SK-N-MC (cell line): ENCODE data around the gene GREB1L.
"Not testable (repeated sequence)": the region's sequence is repeated elsewhere in the genome, so short reads cannot be mapped to it uniquely, and the experiment has no call there.

Experiments used
- DNase-seq: peaks from one replicate; pipeline ENCODE4 v3.0.0-alpha.2; 2011; ENCODE audit warnings: low read depth, low spot score
- H3K27ac ChIP-seq: fragments of 200-600 bp; sonication (generic); 2 replicates; pipeline ENCODE4 v1.5.1; 2016; ENCODE audit warnings: mixed run types
- H3K36me3 ChIP-seq: fragments of 200-600 bp; sonication (generic); 2 replicates; pipeline ENCODE4 v1.6.1; 2017; ENCODE audit warnings: antibody characterized with exemption, low read length, mixed read lengths; ENCODE audit not compliant: insufficient read depth
- H3K4me3 ChIP-seq: fragments of 200-600 bp; sonication (generic); 2 replicates; pipeline ENCODE4 v1.5.1; 2016
- H3K9ac ChIP-seq: fragments of 200-600 bp; sonication (generic); 2 replicates; pipeline ENCODE4 v1.8.0; 2017; ENCODE audit warnings: mixed run types, mixed read lengths; ENCODE audit not compliant: insufficient read length
- H3K9me3 ChIP-seq: fragments of 200-600 bp; sonication (generic); 2 replicates; pipeline ENCODE4 v1.6.1; 2017; ENCODE audit warnings: low read depth, mild to moderate bottlenecking, antibody characterized with exemption, low read length, moderate library complexity, mixed read lengths
- EZH2 ChIP-seq: fragments of 200-600 bp; sonication (generic); IDR thresholded peaks from one replicate; pipeline ENCODE4 v1.6.1; 2017; ENCODE audit warnings: antibody characterized with exemption
- FOXP2 ChIP-seq: optimal IDR thresholded peaks from 2 replicates; pipeline ENCODE3; 2011; ENCODE audit warnings: mild to moderate bottlenecking, moderate library complexity; ENCODE audit not compliant: insufficient read depth; ENCODE audit errors: extremely low read length, control extremely low read depth
- POLR2AphosphoS5 ChIP-seq: IDR thresholded peaks from 2 replicates; pipeline ENCODE4 v1.6.1; 2012; ENCODE audit warnings: mild to moderate bottlenecking, low read depth, low read length, borderline replicate concordance

The GREB1L gene

DNA sequence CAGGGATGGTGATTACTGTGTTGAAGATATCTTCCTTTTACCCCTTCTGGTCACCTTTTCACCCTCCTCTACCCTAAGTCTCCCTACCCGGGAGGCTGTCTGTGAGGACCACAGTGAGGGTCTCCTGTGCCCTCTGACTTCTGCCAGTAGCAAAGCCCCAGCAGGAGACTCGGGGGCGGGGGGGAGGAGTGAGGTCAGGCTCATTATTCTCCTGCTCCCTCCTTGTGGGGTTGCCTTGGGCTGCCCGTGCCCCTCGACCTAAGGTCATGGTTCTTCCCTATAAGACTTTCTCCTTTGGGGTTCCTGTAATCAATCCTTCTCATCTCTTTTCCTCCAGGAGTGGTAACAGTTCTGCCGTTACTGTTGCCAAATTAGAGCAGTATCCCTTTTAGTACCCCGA is 65.5 kb downstream of the GREB1L start:
- no peak overlapping the region for H3K9ac ChIP-seq
- no peaks in the 10 kb centered on the region for H3K9me3 ChIP-seq
- no peak overlapping the region for H3K4me3 ChIP-seq
- no peak for DNase-seq
- TF ChIP-seq EZH2 = no peak
- no peak for TF ChIP-seq POLR2AphosphoS5
- TF ChIP-seq FOXP2 = no peak
- no peaks in the 10 kb centered on the region for H3K36me3 ChIP-seq
- no peak overlapping the region for H3K27ac ChIP-seq

DNA sequence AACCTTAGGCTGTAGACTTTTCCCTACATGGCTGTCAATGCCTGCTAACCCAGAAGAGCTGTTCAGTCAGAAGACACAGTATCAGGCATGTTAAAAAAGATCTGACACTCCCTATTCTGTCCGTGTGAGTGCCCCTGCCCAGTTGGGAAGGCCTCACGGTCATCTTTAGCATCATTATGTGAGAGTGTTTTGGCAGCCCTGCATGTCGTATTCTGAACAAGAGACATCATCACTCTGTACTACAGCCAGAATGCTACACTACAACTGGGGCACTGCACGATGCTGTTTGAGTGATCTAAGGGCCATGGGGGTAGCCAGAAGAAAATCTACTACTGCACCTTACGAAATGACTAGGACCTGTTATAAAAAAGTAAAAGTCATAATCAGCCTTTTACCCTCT is 67.2 kb downstream of the GREB1L start:
- H3K9ac ChIP-seq = no peak overlapping the region
- DNase-seq = no peak
- no peak overlapping the region for H3K27ac ChIP-seq
- H3K4me3 ChIP-seq = no peak overlapping the region
- H3K36me3 ChIP-seq = no peaks in the 10 kb centered on the region
- no peaks in the 10 kb centered on the region for H3K9me3 ChIP-seq
- no peak for TF ChIP-seq FOXP2
- no peak for TF ChIP-seq POLR2AphosphoS5
- no peak for TF ChIP-seq EZH2

DNA sequence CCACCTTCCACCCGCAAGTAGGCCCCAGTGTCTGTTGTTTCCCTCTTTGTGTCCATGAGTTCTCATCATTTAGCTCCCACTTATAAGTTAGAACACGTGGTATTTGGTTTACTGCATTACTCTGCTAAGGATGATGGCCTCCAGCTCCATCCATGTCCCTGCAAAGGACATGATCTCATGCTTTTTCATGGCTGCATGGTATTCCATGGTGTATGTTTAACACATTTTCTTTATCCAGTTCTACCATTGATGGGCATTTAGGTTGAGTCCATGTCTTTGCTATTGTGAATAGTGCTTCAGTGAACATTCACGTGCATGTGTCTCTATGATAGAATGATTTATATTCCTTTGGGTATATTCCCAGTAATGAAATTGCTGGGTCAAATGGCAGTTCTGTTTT is 69.9 kb downstream of the GREB1L start:
- H3K9me3 ChIP-seq, H3K4me3 ChIP-seq, H3K27ac ChIP-seq, DNase-seq, H3K36me3 ChIP-seq, H3K9ac ChIP-seq: not testable (repeated sequence)

DNA sequence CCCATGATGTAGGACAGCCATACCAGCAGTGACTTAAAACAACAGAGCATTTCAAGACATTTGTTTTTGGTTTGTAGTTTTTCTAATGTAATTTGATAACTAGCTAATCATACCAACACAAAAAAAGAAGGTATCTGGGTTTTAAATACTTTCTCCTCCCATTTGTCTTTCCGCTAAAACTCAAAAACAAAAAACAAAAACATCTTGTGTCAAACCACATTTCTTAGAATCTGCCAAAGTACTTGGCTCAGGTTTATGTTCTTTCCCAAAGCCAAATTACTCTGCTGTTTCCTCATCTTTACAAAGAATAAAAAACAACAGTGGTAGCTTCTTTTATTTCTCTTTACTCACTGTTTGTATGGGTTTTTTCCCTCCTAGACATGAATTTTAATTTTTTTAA is 71.5 kb downstream of the GREB1L start:
- Histone ChIP-seq H3K9me3 (no peaks in the 10 kb centered on the region), H3K4me3 (no peak overlapping the region), H3K27ac (no peak overlapping the region), H3K36me3 (no peaks in the 10 kb centered on the region), H3K9ac (no peak overlapping the region)
- no peak for TF ChIP-seq POLR2AphosphoS5
- no peak for TF ChIP-seq EZH2
- TF ChIP-seq FOXP2 = no peak
- no peak for DNase-seq

DNA sequence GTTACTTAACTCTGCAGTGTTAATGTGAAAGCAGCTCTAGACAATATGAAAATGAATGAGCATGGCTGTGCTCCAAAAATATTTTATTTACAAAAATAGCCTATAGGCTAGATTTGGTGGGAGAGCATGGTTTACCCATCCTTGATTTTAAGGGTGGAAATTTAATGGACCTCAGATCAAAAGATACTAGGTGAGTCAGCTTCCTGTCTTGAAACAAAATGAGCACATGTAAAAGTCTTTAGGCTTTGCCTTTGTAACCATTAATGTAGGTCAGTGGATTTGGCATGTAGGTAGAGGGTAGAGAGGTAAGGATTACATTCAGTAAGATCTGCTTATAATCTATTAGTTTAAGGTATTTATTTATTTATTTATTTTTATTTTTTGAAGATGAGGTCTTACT is 72.7 kb downstream of the GREB1L start:
- no peak overlapping the region for H3K27ac ChIP-seq
- H3K9ac ChIP-seq = no peak overlapping the region
- H3K9me3 ChIP-seq = no peaks in the 10 kb centered on the region
- H3K36me3 ChIP-seq = no peaks in the 10 kb centered on the region
- no peak overlapping the region for H3K4me3 ChIP-seq
- no peak for DNase-seq
- TF ChIP-seq POLR2AphosphoS5 (no peak), EZH2 (no peak), FOXP2 (no peak)

DNA sequence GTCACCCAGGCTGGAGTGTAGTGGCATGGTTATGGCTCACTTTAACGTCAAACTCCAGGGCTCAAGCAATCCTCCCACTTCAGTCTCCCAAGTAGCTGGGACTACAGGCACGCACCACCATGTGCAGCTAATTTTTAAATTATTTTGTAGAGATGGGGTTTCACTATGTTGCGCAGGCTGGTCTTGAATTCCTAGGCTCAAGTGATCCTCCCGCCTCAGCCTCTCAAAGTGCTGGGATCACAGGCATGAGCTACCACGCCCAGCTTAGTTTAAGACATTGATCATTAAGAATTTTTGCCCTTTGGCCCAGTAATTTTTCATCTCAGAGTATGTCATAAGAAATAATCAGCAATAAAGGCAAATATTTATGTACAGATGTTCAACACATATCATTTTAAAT is 73.1 kb downstream of the GREB1L start:
- not testable (repeated sequence) for H3K36me3 ChIP-seq, DNase-seq, H3K27ac ChIP-seq, H3K9me3 ChIP-seq, H3K9ac ChIP-seq, H3K4me3 ChIP-seq

DNA sequence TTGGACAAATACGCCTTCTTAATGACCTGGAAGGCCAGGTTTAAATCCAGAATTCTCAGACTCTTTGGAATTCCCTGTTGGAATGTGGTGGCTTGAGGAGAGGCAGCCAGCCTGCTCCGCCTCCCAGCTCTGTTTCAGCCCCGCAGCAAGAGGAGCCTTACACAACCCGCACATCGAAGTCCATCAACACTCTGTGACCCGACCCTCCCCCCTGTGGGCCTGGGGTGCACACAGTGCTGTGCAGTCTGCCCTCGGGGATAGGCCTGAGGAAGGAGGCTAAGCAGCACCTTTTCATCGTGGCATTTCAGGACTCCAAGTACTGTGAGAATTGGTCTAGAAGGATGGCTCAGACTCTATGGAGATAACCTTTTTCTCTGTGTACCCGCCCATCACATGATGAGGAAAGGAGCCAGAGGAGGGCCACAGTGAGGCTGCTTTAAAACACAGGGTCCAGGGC is 73.7 kb downstream of the GREB1L start:
- Histone ChIP-seq H3K9me3 (no peaks in the 10 kb centered on the region), H3K27ac (no peak overlapping the region), H3K9ac (no peak overlapping the region), H3K36me3 (no peaks in the 10 kb centered on the region), H3K4me3 (no peak overlapping the region)
- TF ChIP-seq FOXP2 (no peak), POLR2AphosphoS5 (no peak), EZH2 (no peak)
- no peak for DNase-seq

DNA sequence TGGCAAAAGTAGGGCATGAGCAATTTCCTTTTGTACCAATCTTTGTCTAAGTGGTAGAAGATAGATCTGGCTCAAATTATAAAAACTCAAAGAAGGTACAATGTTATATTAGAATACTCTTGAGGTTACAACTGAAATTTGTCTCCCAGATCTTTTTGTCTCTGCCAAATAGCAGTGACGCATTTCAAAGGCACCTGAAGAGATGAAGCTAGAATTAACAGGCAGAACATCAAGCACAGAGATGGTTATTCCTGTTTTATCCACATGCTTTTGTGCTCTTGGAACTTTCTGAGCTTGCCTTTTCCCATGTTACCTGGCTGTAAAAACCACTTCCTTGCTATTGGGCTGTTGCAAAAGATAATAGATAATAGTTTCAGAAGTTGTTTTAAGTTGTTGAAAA is 74.3 kb downstream of the GREB1L start:
- no peak for TF ChIP-seq FOXP2
- no peak for TF ChIP-seq EZH2
- TF ChIP-seq POLR2AphosphoS5 = no peak
- no peaks in the 10 kb centered on the region for H3K9me3 ChIP-seq
- H3K27ac ChIP-seq = no peak overlapping the region
- no peak overlapping the region for H3K9ac ChIP-seq
- DNase-seq = no peak
- H3K36me3 ChIP-seq = no peaks in the 10 kb centered on the region
- no peak overlapping the region for H3K4me3 ChIP-seq

DNA sequence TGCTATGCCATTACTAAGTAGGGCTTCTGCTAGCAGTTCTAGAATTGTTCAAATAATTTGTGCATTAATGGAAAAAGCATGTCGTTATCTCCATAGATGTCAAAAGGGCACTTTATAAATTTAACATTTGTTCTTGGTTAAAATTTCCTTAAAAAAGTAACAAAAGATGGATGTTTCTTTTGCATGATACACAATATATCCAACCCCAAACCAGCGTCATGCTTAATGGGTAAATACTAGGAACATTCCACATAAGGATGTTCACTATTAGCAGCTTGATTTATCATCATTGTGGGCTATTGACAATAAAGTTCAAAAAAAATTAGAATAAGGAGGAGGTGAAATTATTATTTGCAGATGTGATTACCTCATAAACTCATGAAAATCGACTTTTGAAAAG is 79.7 kb downstream of the GREB1L start:
- H3K27ac ChIP-seq = no peak overlapping the region
- H3K9me3 ChIP-seq = no peaks in the 10 kb centered on the region
- H3K36me3 ChIP-seq = no peaks in the 10 kb centered on the region
- H3K9ac ChIP-seq = no peak overlapping the region
- no peak for DNase-seq
- H3K4me3 ChIP-seq = no peak overlapping the region
- TF ChIP-seq FOXP2 (no peak), POLR2AphosphoS5 (no peak), EZH2 (no peak)

DNA sequence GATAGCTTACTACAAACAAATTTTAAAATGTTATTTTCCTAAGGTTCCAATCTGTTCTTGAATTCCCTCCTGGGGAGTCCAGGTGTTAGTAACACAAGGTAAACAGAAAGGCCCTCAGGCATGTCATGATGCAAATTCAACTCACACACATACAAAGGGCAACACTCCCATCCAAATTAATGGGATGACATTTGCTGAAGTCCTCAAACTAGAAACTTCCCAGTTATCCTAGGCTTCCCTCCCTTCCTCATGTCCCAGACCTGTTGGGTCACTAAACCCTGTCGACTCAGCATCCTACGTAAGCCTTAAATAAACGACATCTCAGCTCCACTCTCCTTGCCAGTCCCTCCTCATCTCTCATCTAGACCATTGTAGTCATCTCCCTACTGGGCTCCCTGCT is 85.1 kb downstream of the GREB1L start:
- Histone ChIP-seq H3K9me3 (no peaks in the 10 kb centered on the region), H3K27ac (no peak overlapping the region), H3K9ac (no peak overlapping the region), H3K4me3 (no peak overlapping the region), H3K36me3 (no peaks in the 10 kb centered on the region)
- DNase-seq = no peak
- TF ChIP-seq EZH2 (no peak), POLR2AphosphoS5 (no peak), FOXP2 (no peak)
